ENCODE data around the gene NRP1. TPM values are rescaled to one million over a fixed set of nuclear protein-coding genes. Genes with fewer than 3 reads are reported as not detected.

NRP1 gene
- total and polyA plus RNA-seq, 4 donors, result 14.6 to 55.6 (median 37.8) TPM

GRCh38 chr10:33198610-33199009 is 135.9 kb downstream of the NRP1 start:
- H3K27me3 ChIP-seq (ENCODE audit: control insufficient read depth in 4 of 4, insufficient read depth in 4 of 4, low read length in 3 of 4), result no peaks in the 10 kb centered on the region
- 81% methylated on average over 2 of the region's 2 CpGs for WGBS
- no peak overlapping the region for H3K9ac ChIP-seq (ENCODE audit: low read depth in 1 of 2, low read length in 2 of 2)
- TF ChIP-seq REST (IDR thresholded peaks at IDR 0.05), result no peak
- TF ChIP-seq GABPA (IDR thresholded peaks at IDR 0.05 in 1 of 2, conservative IDR thresholded peaks at IDR 0.05 in 1 of 2), result no peak
- TF ChIP-seq EGR1 (IDR thresholded peaks at IDR 0.05; ENCODE audit: low read depth in 2 of 2), result no peak
- no peak for TF ChIP-seq HNF4G (IDR thresholded peaks at IDR 0.05)
- no peak for TF ChIP-seq ZBTB33 (IDR thresholded peaks at IDR 0.05)
- no peak for TF ChIP-seq SP1 (IDR thresholded peaks at IDR 0.05)
- TF ChIP-seq FOXA2 (IDR thresholded peaks at IDR 0.05), result no peak
- TF ChIP-seq YY1 (IDR thresholded peaks at IDR 0.05), result no peak
- no peak for TF ChIP-seq JUND (IDR thresholded peaks at IDR 0.05)
- TF ChIP-seq RAD21 (IDR thresholded peaks at IDR 0.05), result no peak
- no peak for TF ChIP-seq RXRA (IDR thresholded peaks at IDR 0.05)
- no peak for TF ChIP-seq MAX (IDR thresholded peaks at IDR 0.05)
- no peak for TF ChIP-seq CTCF (IDR thresholded peaks at IDR 0.05; ENCODE audit: low read depth, low read length, missing input control)
- TF ChIP-seq TAF1 (conservative IDR thresholded peaks at IDR 0.05), result no peak
- no peak for TF ChIP-seq NR2F2 (IDR thresholded peaks at IDR 0.05)
- TF ChIP-seq ATF3 (IDR thresholded peaks at IDR 0.05), result no peak
- TF ChIP-seq FOXA1 (IDR thresholded peaks at IDR 0.05), result no peak
- TF ChIP-seq HNF4A (conservative IDR thresholded peaks at IDR 0.05), result no peak
- peaks cover 0 to 7% (median 1%) of the 10 kb centered on the region in 4 donors for H3K36me3 ChIP-seq (ENCODE audit: control insufficient read depth in 4 of 4, insufficient read depth in 3 of 4, low read depth in 1 of 4, low read length in 3 of 4)
- H3K4me3 ChIP-seq (ENCODE audit: low read depth in 1 of 3, low read length in 3 of 3), result no peak overlapping the region
- H3K4me1 ChIP-seq (ENCODE audit: control insufficient read depth in 4 of 4, insufficient read depth in 4 of 4, low read length in 3 of 4), result peaks cover 10 to 43% (median 39%) of the 10 kb centered on the region in 4 donors
- H3K27ac ChIP-seq (ENCODE audit: low read depth in 1 of 2, low read length in 2 of 2), result no peak overlapping the region
- no peaks in the 10 kb centered on the region for H3K9me3 ChIP-seq (ENCODE audit: control insufficient read depth in 4 of 4, low read length in 3 of 4)
- DNase-seq (ENCODE audit: low spot score), result no peak
